Calu3 (cell line): ENCODE data around the gene PRDM8. TPM values are rescaled to one million over a fixed set of nuclear protein-coding genes. Genes with fewer than 3 reads are reported as not detected.

Source experiments
- BruUV-seq: library from RNA; stranded (reverse); fragments of 400-500 nt; replicated peaks from 2 replicates; lab custom pipeline; 2021; lab: Mats Ljungman, UMichigan
- CTCF ChIA-PET: fragments of 300-600 bp; sonication (Branson Sonifier 250); formaldehyde crosslinking; loops from one replicate; lab custom pipeline; 2022; ENCODE audit warnings: antibody characterized with exemption; lab: Charles Lee
- DNase-seq: peaks from one replicate; pipeline ENCODE4 v3.0.0; 2022
- H3K27ac Mint-ChIP-seq: one replicate; pipeline ENCODE4 v1.8.0; 2022; ENCODE audit warnings: mixed read lengths; ENCODE audit not compliant: unreplicated experiment
- H3K27me3 Mint-ChIP-seq: one replicate; pipeline ENCODE4 v1.8.0; 2022; ENCODE audit warnings: mixed read lengths; ENCODE audit not compliant: unreplicated experiment
- H3K36me3 Mint-ChIP-seq: one replicate; pipeline ENCODE4 v1.8.0; 2022; ENCODE audit warnings: mild to moderate bottlenecking, moderate library complexity, mixed read lengths; ENCODE audit not compliant: insufficient read depth, unreplicated experiment
- H3K4me1 Mint-ChIP-seq: one replicate; pipeline ENCODE4 v1.8.0; 2022; ENCODE audit warnings: mild to moderate bottlenecking, low read depth, mixed read lengths; ENCODE audit not compliant: unreplicated experiment
- H3K4me3 Mint-ChIP-seq: one replicate; pipeline ENCODE4 v1.8.0; 2022; ENCODE audit warnings: mild to moderate bottlenecking, low read depth, moderate library complexity, mixed read lengths; ENCODE audit not compliant: unreplicated experiment
- H3K9me3 Mint-ChIP-seq: one replicate; pipeline ENCODE4 v1.8.0; 2022; ENCODE audit warnings: low read depth, mixed read lengths; ENCODE audit not compliant: unreplicated experiment
- CTCF ChIP-seq: fragments of 200-600 bp; IDR thresholded peaks from one replicate; pipeline ENCODE4 v1.8.0; 2022; ENCODE audit warnings: antibody characterized with exemption; ENCODE audit not compliant: unreplicated experiment
- intact Hi-C: fragments of 100-400 bp; cut with micrococcal nuclease; formaldehyde crosslinking; loops from one replicate; pipeline ENCODE4 v1.10.0; 2022; ENCODE audit not compliant: unreplicated experiment
- total RNA-seq: library from RNA; stranded (reverse); gene quantifications from 2 replicates; pipeline ENCODE4 v1.2.3, GENCODE V29; 2022

The PRDM8 gene
- total RNA-seq, 1 experiment from 2014 or later, result 1.8 TPM

- BruUV-seq, result no TSS peak
- intact Hi-C loops, result no loop called here
- DNase-seq, result no peak
- Mint-ChIP-seq H3K9me3 (no peaks in the 10 kb centered on the region), H3K27me3 (no peaks in the 10 kb centered on the region), H3K4me3 (no peak overlapping the region), H3K4me1 (no peaks in the 10 kb centered on the region), H3K27ac (no peak overlapping the region), H3K36me3 (no peaks in the 10 kb centered on the region)
- no peak for TF ChIP-seq CTCF
- CTCF ChIA-PET, result interaction anchor here (0.6 kb wide), 1 partner anchor 465 kb away, joined by 3 read pairs; no protein-coding TSS in a partner anchor
Measured at GRCh38 chr4:80154545-80154933, 42.8 kb upstream of the PRDM8 start.

GRCh38 chr4:80155316-80155982 lies 41.9 kb upstream of the PRDM8 start:
- Mint-ChIP-seq H3K27ac (no peak overlapping the region), H3K27me3 (no peaks in the 10 kb centered on the region), H3K4me1 (no peaks in the 10 kb centered on the region), H3K36me3 (no peaks in the 10 kb centered on the region), H3K9me3 (no peaks in the 10 kb centered on the region), H3K4me3 (no peak overlapping the region)
- intact Hi-C loops, result no loop called here
- no peak for DNase-seq
- no peak for TF ChIP-seq CTCF
- CTCF ChIA-PET, result no interaction called here
- no TSS peak for BruUV-seq

GRCh38 chr4:80156410-80156809 lies 40.9 kb upstream of the PRDM8 start:
- DNase-seq, result no peak
- Mint-ChIP-seq H3K36me3 (no peaks in the 10 kb centered on the region), H3K27ac (no peak overlapping the region), H3K9me3 (no peaks in the 10 kb centered on the region), H3K4me3 (no peak overlapping the region), H3K27me3 (no peaks in the 10 kb centered on the region), H3K4me1 (no peaks in the 10 kb centered on the region)
- CTCF ChIA-PET, result no interaction called here
- TF ChIP-seq CTCF, result no peak
- no TSS peak for BruUV-seq
- intact Hi-C loops, result no loop called here

DNA sequence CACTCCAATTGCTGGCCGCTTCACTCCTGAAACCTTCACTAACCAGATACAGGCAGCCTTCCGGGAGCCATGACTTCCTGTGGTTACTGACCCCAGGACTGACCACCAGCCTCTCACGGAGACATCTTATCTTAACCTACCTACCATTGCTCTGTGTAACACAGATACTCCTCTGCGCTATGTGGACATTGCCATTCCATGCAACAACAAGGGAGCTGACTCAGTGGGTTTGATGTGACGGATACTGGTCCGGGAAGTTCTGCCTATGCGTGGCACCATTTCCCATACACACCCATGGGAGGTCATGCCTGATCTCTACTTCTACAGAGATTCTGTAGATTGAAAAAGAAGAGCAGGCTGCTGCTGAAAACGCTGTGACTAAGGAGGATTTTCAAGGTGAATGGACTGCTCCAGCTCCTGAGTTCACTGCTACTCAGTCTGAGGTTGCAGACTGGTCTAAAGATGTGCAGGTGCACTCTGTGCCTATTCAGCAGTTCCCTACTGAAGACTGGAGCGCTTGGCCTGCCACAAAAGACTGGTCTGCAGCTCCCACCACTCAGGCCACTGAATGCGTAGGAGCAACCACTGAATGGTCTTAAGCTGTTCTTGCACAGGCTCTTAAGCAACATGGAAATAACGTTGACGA lies 35.8 kb upstream of the PRDM8 start:
- no peak overlapping the region for H3K4me3 Mint-ChIP-seq
- H3K9me3 Mint-ChIP-seq, result no peaks in the 10 kb centered on the region
- BruUV-seq, result no TSS peak
- H3K4me1 Mint-ChIP-seq, result no peaks in the 10 kb centered on the region
- H3K36me3 Mint-ChIP-seq, result no peaks in the 10 kb centered on the region
- CTCF ChIA-PET, result no interaction called here
- H3K27ac Mint-ChIP-seq, result no peak overlapping the region
- DNase-seq, result no peak
- intact Hi-C loops, result no loop called here
- no peak for TF ChIP-seq CTCF
- no peaks in the 10 kb centered on the region for H3K27me3 Mint-ChIP-seq
